DND-41 (cell line): ENCODE measurements around the gene GTF3C1.

Source experiments
- EZH2 ChIP-seq: IDR thresholded peaks from 3 replicates; pipeline ENCODE4 v1.6.1; 2012; ENCODE audit warnings: borderline replicate concordance, low read depth, mild to moderate bottlenecking, moderate library complexity, low read length, inconsistent platforms; ENCODE audit not compliant: severe bottlenecking
- TF ChIP-seq, protein P1 (sequence below): IDR thresholded peaks from 2 replicates; pipeline ENCODE4 v1.5.1; 2012; ENCODE audit warnings: borderline replicate concordance, low read length, moderate library complexity, mild to moderate bottlenecking; ENCODE audit not compliant: poor library complexity, severe bottlenecking; ENCODE audit errors: extremely low read depth

DNA sequence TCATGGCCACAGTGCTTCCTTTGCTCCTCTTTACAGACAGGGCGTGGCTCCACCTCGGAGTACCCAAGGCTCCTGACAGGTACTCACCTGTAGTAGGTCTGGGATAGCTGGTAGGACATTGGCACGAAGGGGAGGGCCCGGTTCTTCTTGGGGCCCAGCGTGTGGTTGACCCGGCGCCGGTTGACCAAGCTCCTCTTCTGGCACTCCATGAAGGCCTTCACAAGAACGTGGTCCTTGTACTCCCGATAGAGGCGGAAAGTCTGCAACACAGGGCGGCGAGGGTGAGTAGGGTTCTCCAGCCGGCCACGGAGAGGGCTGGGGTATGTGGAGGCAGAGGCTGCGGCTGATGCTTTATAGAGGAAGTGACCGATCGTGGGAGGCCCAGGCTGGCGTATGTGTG lies 78.1 kb downstream of the GTF3C1 start:
- TF ChIP-seq, protein P1, sequence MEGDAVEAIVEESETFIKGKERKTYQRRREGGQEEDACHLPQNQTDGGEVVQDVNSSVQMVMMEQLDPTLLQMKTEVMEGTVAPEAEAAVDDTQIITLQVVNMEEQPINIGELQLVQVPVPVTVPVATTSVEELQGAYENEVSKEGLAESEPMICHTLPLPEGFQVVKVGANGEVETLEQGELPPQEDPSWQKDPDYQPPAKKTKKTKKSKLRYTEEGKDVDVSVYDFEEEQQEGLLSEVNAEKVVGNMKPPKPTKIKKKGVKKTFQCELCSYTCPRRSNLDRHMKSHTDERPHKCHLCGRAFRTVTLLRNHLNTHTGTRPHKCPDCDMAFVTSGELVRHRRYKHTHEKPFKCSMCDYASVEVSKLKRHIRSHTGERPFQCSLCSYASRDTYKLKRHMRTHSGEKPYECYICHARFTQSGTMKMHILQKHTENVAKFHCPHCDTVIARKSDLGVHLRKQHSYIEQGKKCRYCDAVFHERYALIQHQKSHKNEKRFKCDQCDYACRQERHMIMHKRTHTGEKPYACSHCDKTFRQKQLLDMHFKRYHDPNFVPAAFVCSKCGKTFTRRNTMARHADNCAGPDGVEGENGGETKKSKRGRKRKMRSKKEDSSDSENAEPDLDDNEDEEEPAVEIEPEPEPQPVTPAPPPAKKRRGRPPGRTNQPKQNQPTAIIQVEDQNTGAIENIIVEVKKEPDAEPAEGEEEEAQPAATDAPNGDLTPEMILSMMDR = no peak
- TF ChIP-seq EZH2 = no peak
